ENCODE data around the gene CRIP1. TPM values are rescaled to one million over a fixed set of nuclear protein-coding genes. Genes with fewer than 3 reads are reported as not detected.

Gene CRIP1
- total RNA-seq, 1 donor from 2014 or later: not detected

DNA sequence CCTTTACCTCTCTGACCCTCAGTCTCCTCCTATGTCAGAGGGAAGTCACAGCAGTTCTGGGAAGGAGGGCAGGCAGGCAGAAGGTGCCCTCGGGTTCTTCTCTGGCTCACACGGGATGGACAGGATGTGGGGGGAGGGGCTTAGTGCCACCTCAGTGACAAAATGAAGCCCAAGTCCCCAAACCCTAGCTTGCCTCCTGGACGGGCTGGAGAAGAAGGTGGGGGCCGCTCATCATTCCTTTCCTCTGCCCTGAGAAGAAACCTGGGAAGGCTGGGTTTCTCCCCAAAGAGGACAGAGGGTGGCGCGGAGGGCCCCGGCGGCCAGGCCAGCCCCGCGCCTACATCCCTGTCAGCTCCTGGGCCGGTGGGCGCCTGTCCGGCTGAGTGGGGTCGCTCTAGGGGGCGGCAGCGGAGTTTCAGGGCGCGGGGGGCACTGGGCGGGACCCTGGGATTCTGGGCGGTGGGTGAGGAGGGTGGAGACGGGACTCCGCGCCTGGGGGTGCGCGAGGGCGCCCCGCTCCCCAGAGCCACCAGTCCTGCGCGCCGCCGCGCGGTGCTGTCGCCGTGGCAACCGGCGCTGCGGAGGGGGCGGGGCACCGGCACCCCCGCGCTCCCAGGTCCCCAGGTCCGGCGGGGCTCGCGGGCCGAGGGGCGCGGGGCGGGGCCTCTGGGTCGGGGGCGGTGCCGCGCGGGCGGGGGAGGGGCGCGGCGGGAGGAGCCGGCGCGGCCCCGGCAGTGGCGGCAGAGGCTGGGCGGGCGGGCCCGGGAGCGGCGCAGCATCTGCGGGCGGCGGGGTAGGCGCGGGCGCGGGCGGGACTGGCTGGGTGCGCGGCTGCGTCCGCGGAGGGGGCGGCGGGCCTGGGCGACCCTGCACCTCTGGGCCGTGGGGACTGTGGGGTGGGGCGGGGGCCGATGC is 39.4 kb downstream of the CRIP1 start, which contains the start of gene TMEM121:
TMEM121 (plus strand) TSS at position 723 of the 915 bp plus-strand sequence. CDS start 2,252 bp downstream, outside the sequence.
- peaks cover 15% of the 10 kb centered on the region for H3K27me3 ChIP-seq (ENCODE audit: control insufficient read depth, insufficient read depth, low read length)
- peak within 1 kb of the TSS; percentile 18 for H3K4me3 ChIP-seq (ENCODE audit: low read depth, low read length)
- TF ChIP-seq, protein P1, sequence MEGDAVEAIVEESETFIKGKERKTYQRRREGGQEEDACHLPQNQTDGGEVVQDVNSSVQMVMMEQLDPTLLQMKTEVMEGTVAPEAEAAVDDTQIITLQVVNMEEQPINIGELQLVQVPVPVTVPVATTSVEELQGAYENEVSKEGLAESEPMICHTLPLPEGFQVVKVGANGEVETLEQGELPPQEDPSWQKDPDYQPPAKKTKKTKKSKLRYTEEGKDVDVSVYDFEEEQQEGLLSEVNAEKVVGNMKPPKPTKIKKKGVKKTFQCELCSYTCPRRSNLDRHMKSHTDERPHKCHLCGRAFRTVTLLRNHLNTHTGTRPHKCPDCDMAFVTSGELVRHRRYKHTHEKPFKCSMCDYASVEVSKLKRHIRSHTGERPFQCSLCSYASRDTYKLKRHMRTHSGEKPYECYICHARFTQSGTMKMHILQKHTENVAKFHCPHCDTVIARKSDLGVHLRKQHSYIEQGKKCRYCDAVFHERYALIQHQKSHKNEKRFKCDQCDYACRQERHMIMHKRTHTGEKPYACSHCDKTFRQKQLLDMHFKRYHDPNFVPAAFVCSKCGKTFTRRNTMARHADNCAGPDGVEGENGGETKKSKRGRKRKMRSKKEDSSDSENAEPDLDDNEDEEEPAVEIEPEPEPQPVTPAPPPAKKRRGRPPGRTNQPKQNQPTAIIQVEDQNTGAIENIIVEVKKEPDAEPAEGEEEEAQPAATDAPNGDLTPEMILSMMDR (IDR thresholded peaks at IDR 0.05; ENCODE audit: insufficient read depth, low read length, severe bottlenecking): no peak
- no peaks in the 10 kb centered on the region for H3K36me3 ChIP-seq (ENCODE audit: control insufficient read depth, insufficient read depth, low read length)
- FAIRE-seq (no peak), DNase-seq (ENCODE audit: low read depth) (no peak)

DNA sequence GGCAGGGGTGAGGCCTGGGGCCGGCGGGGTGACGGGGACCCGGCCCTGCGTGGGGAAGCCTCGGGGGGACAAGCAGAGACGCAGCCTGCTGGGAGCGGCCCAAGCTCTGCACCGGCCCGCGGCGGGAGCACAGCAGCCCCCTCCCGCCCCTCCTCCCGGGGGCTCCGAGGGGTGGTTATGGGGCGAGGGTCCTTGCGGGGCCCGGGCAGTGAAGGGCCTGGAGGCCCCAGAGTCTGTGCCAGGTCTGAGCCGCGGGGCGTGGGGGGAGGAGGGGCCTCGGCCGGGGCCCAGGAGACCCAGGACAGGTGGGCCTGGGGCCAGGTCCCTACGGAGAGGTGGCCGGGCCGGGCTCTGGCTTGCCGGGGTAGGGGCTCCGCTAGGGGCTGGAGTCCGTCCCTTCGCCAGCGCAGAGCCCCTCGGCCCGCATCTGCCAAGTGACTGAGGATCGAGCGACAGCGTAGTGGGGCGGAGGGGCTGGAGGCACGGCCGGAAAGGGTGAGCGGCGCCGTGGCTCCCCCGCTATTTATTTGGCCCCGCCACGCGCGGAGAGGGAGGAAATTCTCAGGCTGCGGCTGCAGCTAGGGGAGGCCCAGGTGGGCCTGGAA is 40.2 kb downstream of the CRIP1 start:
- TF ChIP-seq, protein P1 (IDR thresholded peaks at IDR 0.05; ENCODE audit: insufficient read depth, low read length, severe bottlenecking): no peak
- Histone ChIP-seq H3K36me3 (ENCODE audit: control insufficient read depth, insufficient read depth, low read length) (no peaks in the 10 kb centered on the region), H3K27me3 (ENCODE audit: control insufficient read depth, insufficient read depth, low read length) (peaks cover 15% of the 10 kb centered on the region), H3K4me3 (ENCODE audit: low read depth, low read length) (peak overlapping the region; percentile 18)
- no peak for DNase-seq (ENCODE audit: low read depth)
- no peak for FAIRE-seq

DNA sequence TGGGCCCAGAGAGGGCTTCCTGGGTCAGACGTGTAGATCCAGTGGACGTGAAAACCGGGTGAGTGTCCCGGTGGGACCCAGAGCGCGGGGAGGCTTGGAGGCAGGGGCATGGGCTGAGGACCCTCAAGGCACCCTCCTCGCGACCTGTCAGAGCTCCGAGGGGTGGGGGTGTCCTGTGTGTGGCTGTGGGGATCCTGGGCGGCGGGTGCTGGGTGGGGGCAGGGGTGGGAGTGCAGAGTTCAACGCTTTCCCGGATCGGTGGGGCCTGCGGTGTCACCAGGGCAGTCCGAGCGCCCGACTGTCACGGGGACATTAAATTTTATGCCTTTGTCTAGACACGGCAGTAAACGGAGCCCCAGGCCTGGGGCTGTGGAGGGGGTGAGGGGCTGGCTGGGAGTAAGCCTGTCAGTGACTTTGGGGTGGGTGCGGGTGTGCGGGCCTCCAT is 40.7 kb downstream of the CRIP1 start:
- DNase-seq (ENCODE audit: low read depth) (no peak), FAIRE-seq (no peak)
- Histone ChIP-seq H3K36me3 (ENCODE audit: control insufficient read depth, insufficient read depth, low read length) (no peaks in the 10 kb centered on the region), H3K27me3 (ENCODE audit: control insufficient read depth, insufficient read depth, low read length) (peaks cover 15% of the 10 kb centered on the region), H3K4me3 (ENCODE audit: low read depth, low read length) (no peak overlapping the region)
- TF ChIP-seq, protein P1 (IDR thresholded peaks at IDR 0.05; ENCODE audit: insufficient read depth, low read length, severe bottlenecking): no peak

DNA sequence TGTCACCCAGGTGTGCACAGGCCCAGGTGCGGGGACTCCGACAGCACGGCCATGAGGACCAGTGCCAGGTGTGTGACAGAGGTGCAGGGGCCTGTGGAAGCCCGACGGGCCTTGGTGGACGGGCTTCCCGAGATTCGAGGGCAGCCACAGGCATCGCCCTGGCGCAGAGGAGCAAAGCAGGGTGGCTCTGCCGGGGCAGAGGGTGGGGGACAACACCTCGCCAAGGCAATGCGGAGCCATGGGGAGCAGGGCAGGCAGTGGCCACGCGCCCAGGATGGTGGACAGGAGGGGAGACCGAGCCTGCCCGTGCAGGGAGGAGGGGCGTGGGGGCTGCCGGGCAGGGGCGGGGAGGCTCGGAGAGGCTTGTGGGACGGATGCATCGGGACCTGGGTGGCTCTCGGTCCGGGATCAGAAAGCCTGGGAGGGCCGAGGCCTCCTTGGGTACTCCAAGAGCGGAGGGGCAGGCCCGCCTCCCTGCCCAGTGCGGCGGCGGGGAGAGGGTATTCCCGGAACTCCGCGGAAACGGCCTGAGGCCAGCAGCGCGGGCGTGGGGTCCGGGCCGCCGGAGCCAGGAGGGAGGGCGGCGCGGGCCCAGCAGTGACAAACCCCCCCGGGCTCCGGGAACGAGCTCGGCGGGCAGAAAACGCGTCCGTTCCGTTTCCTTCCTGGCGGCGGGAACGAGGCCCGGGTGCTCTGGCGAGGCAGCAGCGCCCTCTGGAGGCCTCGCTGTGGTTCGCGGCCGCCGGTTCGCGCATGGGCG is 41.3 kb downstream of the CRIP1 start:
- peak; percentile 25 for DNase-seq (ENCODE audit: low read depth)
- no peak for FAIRE-seq
- Histone ChIP-seq H3K27me3 (ENCODE audit: control insufficient read depth, insufficient read depth, low read length) (peaks cover 15% of the 10 kb centered on the region), H3K4me3 (ENCODE audit: low read depth, low read length) (peak overlapping the region; percentile 49), H3K36me3 (ENCODE audit: control insufficient read depth, insufficient read depth, low read length) (no peaks in the 10 kb centered on the region)
- TF ChIP-seq, protein P1 (IDR thresholded peaks at IDR 0.05; ENCODE audit: insufficient read depth, low read length, severe bottlenecking): peak; percentile 91

DNA sequence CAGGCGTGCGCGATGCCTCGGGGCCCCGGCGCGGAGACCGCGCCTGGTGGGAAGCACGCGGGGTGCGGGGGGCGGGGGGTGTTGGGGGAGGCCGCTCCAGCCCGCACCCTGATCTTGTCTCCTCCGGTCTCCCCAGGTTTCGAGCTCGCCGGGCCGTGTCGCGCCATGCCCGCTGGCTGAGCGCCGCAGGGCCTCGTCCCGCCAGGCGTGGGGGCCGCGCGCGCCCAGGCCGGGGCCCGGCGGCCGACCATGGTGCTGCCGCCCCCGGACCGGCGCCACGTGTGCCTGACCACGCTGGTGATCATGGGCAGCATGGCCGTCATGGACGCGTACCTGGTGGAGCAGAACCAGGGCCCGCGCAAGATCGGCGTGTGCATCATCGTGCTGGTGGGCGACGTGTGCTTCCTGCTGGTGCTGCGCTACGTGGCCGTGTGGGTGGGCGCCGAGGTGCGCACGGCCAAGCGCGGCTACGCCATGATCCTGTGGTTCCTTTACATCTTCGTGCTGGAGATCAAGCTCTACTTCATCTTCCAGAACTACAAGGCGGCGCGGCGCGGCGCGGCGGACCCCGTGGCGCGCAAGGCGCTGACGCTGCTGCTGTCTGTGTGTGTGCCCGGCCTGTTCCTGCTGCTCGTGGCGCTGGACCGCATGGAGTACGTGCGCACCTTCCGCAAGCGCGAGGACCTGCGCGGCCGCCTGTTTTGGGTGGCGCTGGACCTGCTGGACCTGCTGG is 42.1 kb downstream of the CRIP1 start:
- DNase-seq (ENCODE audit: low read depth) (no peak), FAIRE-seq (no peak)
- Histone ChIP-seq H3K36me3 (ENCODE audit: control insufficient read depth, insufficient read depth, low read length) (no peaks in the 10 kb centered on the region), H3K27me3 (ENCODE audit: control insufficient read depth, insufficient read depth, low read length) (peaks cover 15% of the 10 kb centered on the region), H3K4me3 (ENCODE audit: low read depth, low read length) (peak overlapping the region; percentile 49)
- TF ChIP-seq, protein P1 (IDR thresholded peaks at IDR 0.05; ENCODE audit: insufficient read depth, low read length, severe bottlenecking): no peak

All from bronchial epithelial cell (primary cell).